ENCODE measurements around the gene ELOB. TPM values are rescaled to one million over a fixed set of nuclear protein-coding genes. Genes with fewer than 3 reads are reported as not detected.
A peak's percentile ranks its signal among the peaks of the same experiment; 100 is the strongest.

Gene ELOB
- total and polyA plus RNA-seq, 10 of the 15 experiments (the other 5 are each of a cell fraction or from before 2014, with no cell fraction given) = 86.9 to 823 (median 263) TPM

DNA sequence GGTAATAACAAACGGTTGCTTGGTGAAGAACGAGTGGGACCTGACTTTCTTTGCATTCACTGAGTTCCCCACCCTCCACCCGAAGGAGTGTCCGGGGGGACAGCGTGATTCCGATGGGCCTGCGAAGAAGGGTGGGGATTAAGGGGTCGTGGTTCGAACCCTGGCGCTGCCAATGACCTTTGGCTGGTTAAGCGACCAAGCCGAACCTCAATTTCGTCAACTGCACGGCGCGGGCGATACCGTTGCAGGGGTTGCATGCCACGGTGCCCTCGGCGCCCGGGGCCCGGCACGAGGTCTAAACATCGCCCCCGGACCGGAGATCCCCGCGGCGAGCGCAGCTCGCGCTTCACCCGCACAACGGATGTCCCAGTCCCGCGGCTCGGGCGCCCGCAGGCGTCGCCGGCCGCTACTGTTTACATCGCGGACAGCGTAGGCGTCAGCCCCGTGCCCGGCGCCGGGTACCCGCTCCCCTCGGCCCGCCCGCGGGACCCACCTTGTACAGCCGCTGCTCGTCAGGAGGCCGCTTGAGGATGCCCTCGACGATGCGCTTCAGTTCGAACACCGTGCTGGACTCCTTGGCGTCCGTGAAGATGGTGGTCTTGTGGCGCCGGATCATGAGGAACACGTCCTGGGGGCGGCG lies 460 bp downstream of the ELOB start:
- Histone ChIP-seq H3K36me3 (ENCODE audit: control insufficient read depth in 2 of 2, insufficient read depth in 2 of 2, low read length in 1 of 2) (peaks cover 3 to 10% of the 10 kb centered on the region in 2 experiments; a peak in 3 of 4 replicates), H3K9me3 (replicated peaks; ENCODE audit: control insufficient read depth, insufficient read depth, low read length) (no peaks in the 10 kb centered on the region), H3K9ac (ENCODE audit: control insufficient read depth, insufficient read depth, low read length) (peak overlapping the region; percentile 75), H3K4me2 (ENCODE audit: control insufficient read depth, insufficient read depth) (peak overlapping the region; percentile 67), H3K4me3 (peak overlapping the region; percentile 89), H3K4me1 (ENCODE audit: control insufficient read depth, insufficient read depth, low read length) (0 out of 2 replicates have a peak, but pooled peaks cover 4% of the 10 kb centered on the region), H3K27ac (ENCODE audit: control insufficient read depth, insufficient read depth) (peak overlapping the region; percentile 70), H3K27me3 (replicated peaks in 1 of 2; ENCODE audit: control insufficient read depth in 2 of 2, insufficient read depth in 2 of 2, low read length in 1 of 2) (no peaks in the 10 kb centered on the region), H2AFZ (ENCODE audit: control insufficient read depth, low read depth, low read length) (peak overlapping the region; percentile 56), H4K20me1 (ENCODE audit: control insufficient read depth, insufficient read depth) (no peaks in the 10 kb centered on the region), H3K79me2 (ENCODE audit: control insufficient read depth, insufficient read depth, low read length) (peaks cover 30% of the 10 kb centered on the region)
- DNase-seq (ENCODE audit: low read depth, low spot score) (no peak), ATAC-seq (peak; percentile 16), FAIRE-seq (peak; percentile 44)
- WGBS (ENCODE audit: insufficient coverage, insufficient replicate concordance, low lambda C conversion rate, missing lambda C conversion rate) = under 1% methylated on average over 72 of the region's 72 CpGs
- in situ Hi-C loops (cut with MboI) = no loop called here
- ChIA-PET SMC1A (ENCODE audit: uncharacterized antibody, unreplicated experiment) (interaction anchor here (1.9 kb wide), 1 partner anchor 24 kb away, joined by 4 read pairs; the partner anchor contains the start of gene SRRM2), CTCF (interaction anchor here (0.9 kb wide), 1 partner anchor 91 kb away, joined by 4 read pairs; no protein-coding TSS in a partner anchor), RAD21 (ENCODE audit: unreplicated experiment) (interaction anchor here (1.3 to 1.6 kb wide), 2 partner anchors 23 kb away, joined by 4 read pairs; no protein-coding TSS in a partner anchor), POLR2A (interaction anchor here (0.8 to 3.9 kb wide), 3 partner anchors 10 to 25 kb away, joined by 4 to 27 read pairs (median 8); partner anchors contain the start of gene SRRM2)
- BruUV-seq (replicated peaks) = no TSS peak
- intact Hi-C loops (cut with micrococcal nuclease; ENCODE audit: unreplicated experiment) = loop anchor here (2.0 kb wide), 1 partner anchor 24 kb away; the partner anchor contains the start of gene SRRM2
- TF ChIP-seq LARP7 (IDR thresholded peaks at IDR 0.05) (peak; percentile 30; the same call in 1 of the 2 replicates), RB1 (IDR thresholded peaks at IDR 0.05; ENCODE audit: borderline replicate concordance) (0 out of 2 replicates have a peak, but pooled peaks have one; percentile 39), ZBED1 (IDR thresholded peaks at IDR 0.05; ENCODE audit: borderline replicate concordance) (no peak), EGR1 (IDR thresholded peaks at IDR 0.05; ENCODE audit: borderline replicate concordance in 1 of 2, low read depth in 2 of 2, low read length in 2 of 2) (peak in 1 of 2 experiments; percentile 47; a peak in 1 of 3 replicates), BHLHE40 (IDR thresholded peaks at IDR 0.05; ENCODE audit: borderline replicate concordance in 1 of 2, low read depth in 2 of 2, low read length in 1 of 2) (peak in 1 of 2 experiments; percentile 71; a peak in 2 of 4 replicates), TARDBP (IDR thresholded peaks at IDR 0.05; ENCODE audit: borderline replicate concordance) (no peak), NR2C2 (IDR thresholded peaks at IDR 0.05; ENCODE audit: borderline replicate concordance, control insufficient read depth, insufficient read length, low read depth) (no peak), RFX5 (IDR thresholded peaks at IDR 0.05; ENCODE audit: low read depth, low read length) (no peak), CREB1 (IDR thresholded peaks at IDR 0.05; ENCODE audit: low read depth) (no peak), TBL1XR1 (IDR thresholded peaks at IDR 0.05; ENCODE audit: low read depth, low read length) (no peak), NR2C1 (IDR thresholded peaks at IDR 0.05) (no peak), RUNX3 (IDR thresholded peaks at IDR 0.05; ENCODE audit: low read length) (0 out of 2 replicates have a peak, but pooled peaks have one; percentile 10), ATF2 (IDR thresholded peaks at IDR 0.05; ENCODE audit: low read length) (no peak), TCF12 (IDR thresholded peaks at IDR 0.05; ENCODE audit: low read depth, low read length) (no peak), SRF (IDR thresholded peaks at IDR 0.05; ENCODE audit: low read depth in 2 of 2, low read length in 2 of 2) (no peak), TAF1 (IDR thresholded peaks at IDR 0.05; ENCODE audit: borderline replicate concordance, low read depth, low read length) (0 out of 2 replicates have a peak, but pooled peaks have one; percentile 28), POLR2AphosphoS5 (IDR thresholded peaks at IDR 0.05; ENCODE audit: low read length) (no peak), DPF2 (IDR thresholded peaks at IDR 0.05) (peak; percentile 17; the same call in 1 of the 2 replicates)
- TF ChIP-seq, protein P1, sequence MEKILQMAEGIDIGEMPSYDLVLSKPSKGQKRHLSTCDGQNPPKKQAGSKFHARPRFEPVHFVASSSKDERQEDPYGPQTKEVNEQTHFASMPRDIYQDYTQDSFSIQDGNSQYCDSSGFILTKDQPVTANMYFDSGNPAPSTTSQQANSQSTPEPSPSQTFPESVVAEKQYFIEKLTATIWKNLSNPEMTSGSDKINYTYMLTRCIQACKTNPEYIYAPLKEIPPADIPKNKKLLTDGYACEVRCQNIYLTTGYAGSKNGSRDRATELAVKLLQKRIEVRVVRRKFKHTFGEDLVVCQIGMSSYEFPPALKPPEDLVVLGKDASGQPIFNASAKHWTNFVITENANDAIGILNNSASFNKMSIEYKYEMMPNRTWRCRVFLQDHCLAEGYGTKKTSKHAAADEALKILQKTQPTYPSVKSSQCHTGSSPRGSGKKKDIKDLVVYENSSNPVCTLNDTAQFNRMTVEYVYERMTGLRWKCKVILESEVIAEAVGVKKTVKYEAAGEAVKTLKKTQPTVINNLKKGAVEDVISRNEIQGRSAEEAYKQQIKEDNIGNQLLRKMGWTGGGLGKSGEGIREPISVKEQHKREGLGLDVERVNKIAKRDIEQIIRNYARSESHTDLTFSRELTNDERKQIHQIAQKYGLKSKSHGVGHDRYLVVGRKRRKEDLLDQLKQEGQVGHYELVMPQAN (conservative IDR thresholded peaks at IDR 0.05) = peak; percentile 79
- TF ChIP-seq, protein P2, sequence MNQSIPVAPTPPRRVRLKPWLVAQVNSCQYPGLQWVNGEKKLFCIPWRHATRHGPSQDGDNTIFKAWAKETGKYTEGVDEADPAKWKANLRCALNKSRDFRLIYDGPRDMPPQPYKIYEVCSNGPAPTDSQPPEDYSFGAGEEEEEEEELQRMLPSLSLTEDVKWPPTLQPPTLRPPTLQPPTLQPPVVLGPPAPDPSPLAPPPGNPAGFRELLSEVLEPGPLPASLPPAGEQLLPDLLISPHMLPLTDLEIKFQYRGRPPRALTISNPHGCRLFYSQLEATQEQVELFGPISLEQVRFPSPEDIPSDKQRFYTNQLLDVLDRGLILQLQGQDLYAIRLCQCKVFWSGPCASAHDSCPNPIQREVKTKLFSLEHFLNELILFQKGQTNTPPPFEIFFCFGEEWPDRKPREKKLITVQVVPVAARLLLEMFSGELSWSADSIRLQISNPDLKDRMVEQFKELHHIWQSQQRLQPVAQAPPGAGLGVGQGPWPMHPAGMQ (IDR thresholded peaks at IDR 0.05; ENCODE audit: borderline replicate concordance) = no peak
